SIG-M5 (cell line): ENCODE results near the gene TNFRSF12A.

Experiments
- DNase-seq: peaks from one replicate; lab custom pipeline; 2025; lab: John Stamatoyannopoulos, UW

The TNFRSF12A gene, protein sequence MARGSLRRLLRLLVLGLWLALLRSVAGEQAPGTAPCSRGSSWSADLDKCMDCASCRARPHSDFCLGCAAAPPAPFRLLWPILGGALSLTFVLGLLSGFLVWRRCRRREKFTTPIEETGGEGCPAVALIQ

DNA sequence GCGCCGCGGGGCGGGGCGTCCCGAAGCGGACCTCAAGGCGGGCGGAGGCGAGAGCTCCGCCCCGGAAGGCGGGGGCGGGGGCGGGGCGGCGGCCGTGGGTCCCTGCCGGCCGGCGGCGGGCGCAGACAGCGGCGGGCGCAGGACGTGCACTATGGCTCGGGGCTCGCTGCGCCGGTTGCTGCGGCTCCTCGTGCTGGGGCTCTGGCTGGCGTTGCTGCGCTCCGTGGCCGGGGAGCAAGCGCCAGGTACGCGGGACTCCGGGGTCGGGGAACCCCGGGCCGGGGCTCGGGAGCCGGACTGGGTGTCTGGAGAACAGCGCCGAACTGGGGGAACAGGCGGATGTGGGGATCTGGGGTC lies at the start of gene TNFRSF12A:
Gene TNFRSF12A, plus strand, starts transcription at position 122 of the 357 bp plus-strand sequence. Its CDS starts 30 bp downstream, at position 152.
- no peak for DNase-seq

DNA sequence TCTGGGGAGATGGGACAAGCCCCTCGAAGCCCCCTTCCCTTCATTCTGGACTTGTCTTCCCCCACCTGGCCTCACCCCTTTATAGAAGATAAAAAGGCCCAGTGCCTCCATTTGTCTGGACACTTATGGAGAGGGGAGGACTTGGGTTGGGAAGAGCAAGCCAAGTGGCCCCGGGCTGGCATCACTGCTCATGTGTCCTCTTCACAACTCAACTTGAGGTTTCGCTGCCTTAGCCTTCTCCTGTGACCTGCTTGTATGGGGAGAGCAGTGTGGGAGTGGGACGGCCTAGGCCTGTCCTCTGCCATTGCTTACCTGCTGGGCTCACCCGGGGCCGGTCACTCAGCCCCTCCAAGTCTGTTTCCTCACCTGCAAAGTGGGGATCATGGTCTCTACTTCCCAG lies 49.6 kb upstream of the TNFRSF12A start:
- no peak for DNase-seq

DNA sequence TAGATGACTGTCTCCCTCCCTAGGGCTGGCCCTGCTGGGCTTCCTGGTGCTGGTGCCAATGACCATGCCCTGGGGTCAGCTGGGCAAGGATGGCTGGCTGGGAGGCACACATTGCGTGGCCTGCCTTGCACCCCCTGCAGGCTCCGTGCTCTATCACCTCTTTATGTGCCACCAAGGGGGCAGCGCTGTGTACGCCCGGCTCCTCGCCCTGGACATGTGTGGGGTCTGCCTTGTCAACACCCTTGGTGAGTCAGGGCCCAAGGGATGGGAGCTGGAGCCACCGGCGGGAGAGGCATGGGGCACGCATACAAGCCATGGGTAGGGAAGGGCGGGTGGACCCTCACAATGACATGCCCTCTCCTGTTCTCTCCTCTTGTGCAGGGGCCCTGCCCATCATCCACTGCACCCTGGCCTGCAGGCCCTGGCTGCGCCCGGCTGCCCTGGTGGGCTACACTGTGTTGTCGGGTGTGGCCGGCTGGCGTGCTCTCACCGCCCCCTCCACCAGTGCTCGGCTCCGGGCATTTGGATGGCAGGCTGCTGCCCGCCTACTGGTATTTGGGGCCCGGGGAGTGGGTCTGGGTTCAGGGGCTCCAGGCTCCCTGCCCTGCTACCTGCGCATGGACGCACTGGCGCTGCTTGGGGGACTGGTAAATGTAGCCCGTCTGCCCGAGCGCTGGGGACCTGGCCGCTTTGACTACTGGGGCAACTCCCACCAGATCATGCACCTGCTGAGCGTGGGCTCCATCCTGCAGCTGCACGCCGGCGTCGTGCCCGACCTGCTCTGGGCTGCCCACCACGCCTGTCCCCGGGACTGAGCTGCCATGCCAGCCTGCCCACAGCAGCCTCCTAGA lies 48.8 kb upstream of the TNFRSF12A start:
- DNase-seq: no peak

DNA sequence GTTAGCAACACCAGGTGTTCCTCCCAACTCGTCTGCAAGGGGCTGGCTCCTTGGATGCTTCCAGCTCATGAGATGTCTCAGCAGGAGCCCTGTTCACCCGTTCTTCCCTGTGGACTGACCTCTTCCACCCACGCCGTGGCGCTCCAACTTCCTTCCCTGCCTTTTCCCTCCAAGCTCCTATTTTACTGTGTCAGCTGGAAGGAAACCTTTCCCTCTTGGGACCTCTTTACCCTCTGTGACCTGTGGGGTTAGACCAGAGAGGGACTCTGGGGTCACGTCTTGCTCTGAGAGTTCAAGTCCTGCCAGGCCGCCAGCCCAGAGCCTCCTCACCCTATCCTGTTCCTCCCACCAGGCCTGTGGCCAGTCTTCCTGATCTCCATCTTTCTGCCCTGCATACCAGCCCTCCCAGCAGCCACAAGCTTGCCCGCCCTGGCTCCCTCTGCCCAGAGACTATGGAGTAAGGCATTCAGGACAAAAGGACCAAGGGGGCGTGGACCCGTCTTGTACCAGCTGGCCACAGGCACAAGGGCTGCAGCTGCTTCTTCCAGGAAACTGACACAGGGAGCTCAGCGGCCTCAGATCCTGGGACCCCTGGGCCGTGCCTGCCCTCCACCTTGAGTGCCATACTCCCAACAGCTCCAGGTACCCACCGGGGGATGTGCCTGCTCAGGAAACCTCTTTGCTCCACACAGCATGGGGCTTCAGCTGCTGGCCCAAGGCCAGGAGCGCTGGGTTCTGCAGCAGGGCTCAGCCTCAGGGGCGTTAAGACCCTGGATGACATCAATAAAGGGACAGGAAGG lies 48.0 kb upstream of the TNFRSF12A start:
- no peak for DNase-seq

DNA sequence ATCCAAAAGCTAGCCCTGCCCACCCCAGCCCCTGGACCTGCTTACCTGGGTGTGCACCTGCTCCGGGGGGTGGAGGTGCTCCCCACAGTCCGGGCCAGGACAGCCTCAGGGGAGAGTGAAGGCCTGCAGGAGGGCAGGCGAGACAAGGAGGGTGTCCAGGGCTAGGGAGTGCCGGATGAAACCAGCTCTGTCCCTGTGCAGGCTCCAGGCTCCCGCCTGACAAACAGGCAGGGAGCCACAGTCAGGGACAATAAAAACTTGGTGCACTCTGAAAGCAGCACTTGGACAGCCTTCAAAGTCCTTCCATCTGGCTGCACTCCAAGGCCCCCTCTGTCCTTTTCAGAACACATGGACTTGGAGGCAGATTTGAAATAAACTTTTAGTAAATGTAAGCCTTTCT lies 47.1 kb upstream of the TNFRSF12A start:
- DNase-seq: no peak

DNA sequence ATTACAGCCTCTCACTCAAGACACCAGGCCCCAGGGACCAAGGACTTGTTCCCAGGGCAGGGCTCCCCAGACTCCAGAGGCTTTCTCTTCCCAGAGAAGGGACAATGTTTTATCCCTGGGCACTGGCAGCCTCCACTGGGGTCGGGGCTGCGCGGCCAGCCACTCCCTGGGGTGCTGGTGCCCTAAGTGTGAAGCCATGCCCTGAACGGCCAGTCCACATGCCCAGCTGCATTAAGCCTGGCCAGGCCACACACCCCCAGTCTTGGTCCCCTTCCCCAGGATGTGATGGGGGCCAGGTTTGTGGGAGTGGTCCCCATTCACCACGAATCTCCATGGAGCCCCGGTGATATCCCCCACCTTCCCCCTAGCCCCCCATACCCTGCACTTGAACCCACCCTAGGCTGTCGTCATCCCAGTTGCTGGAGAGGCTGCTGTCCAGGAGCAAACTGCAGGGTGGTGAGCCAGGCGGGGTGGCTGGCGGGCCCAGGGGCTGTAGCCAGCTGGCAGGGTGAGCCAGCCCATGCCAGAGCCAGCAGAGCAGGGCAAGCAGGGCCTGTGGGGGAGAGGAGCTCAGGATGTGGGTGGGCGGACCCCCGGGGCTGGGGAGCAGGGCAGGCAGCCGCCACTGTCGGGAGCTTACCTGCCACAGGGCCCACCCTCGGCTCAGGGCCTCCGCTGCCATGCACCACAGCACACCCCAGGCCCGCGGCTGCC lies 46.4 kb upstream of the TNFRSF12A start:
- no peak for DNase-seq

DNA sequence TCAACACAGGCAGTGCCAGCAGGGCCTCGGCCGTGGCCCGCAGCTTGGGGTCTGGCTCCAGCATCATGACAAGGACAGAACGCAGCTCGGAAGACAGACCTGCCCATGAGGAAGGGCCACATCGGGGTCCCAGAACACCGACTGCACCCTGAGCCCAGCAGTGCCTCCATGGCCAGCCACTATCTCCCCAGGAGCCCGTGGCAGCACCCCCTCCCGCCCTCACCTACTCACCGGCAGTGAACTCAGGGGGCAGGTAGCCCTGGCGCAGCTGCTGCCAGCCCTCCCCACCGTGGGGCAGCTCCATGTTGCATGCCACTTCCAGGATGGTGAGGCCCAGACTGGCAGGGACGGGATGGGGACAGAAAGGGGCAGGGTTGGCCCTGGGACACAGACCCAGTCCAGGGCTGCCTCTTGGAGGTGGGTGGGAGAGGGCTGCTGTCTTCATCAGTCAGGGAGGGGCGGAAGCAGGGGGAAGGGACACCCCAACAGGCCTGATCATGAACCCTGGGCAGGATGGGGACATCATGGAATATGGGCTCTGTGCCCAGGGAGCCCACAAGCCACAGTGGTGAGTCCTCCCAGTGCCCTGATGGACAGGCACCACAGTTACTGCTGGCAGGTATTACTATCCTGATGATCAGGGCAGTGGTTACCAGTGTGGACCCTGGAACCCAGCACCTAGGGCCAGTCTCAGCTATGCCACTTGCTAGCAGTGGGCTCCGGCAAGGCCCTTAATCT lies 45.7 kb upstream of the TNFRSF12A start:
- no peak for DNase-seq

DNA sequence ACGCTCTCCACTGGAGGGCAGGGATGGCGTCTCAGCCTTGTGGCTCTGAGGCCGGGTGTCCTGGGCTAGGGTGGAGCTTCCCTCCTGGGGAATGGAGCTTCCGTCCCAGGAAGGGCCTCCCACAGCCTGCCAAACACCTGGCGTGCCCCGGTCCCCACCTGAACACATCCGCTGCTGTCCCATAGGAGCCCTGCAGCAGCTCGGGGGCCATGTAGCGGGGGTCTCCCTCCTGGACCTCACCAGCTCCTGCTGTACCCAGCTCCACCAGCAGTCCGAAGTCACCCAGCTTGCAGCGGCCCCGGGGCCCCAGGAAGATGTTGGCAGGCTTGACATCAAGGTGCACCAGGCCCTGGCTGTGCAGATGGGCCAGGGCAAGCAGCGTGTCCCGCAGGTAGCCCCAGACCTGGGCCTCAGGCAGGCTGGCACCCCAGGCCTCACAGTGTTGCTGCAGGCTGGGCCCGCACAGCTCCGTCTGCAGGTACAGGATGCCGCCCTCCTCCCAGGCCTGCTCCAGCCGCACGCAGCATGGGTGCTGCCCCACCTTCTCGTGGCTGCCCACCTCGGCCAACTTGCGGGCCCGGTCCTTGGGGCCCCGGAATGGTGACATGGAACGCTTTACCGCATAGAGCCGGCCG lies 44.9 kb upstream of the TNFRSF12A start:
- DNase-seq: no peak

DNA sequence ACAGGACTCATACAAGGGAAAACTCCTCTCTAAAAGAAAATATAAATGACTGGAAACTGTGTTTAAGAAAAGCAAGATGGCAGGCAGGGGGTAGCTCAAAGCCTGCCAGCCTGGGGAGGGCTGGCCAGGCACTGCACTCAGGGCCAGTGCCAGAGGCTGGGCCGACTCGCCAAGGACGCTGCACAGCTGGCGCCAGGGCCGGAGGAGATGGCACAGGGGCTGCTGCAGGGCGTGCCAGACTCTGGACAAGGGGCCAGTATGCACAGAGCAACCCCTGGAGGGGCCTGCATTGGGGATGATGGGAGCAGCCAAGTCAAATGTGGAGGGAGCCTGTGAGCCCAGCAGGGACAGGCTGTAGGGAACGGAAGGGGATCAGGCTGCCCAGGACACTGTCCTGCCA lies 44.0 kb upstream of the TNFRSF12A start:
- no peak for DNase-seq

DNA sequence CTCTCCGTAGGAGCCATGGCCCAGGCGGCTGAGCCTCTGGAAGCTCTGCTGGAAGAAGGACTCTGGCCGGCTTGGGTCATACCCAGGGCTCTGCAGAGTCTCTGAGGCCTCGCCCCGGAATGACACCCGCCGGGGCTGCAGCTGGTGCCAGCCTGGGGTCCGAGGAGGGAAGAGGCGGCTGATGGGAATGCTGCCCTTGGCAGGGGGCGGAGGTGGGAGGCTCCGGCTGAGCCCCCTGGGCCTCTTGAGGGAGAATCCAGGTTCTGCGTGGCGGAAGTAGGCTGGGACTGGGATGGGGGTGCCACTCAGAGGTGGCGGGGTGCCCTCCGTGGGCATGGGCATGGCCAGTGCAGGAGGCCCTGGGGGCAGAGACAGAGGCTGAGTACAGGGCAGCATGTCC lies 43.5 kb upstream of the TNFRSF12A start:
- DNase-seq: no peak

DNA sequence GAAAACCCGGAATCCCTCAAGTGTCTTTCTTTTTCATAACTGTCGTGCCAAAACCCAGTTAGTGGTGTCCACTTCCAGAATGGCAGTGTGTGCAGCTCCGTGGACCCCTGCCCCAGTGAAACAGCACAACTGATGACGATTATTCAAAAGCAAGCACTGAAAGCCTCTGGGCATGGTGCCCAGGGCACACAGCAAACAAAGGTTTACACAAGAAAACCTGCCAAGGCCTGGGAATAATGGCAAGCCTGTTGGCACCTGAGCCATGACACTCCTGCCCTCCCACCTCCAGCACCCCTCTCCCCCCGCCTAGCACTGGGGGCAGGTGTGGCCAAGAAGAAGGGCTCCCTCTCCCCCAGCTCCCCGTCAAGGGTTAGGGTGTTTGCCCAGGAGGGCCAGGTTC lies 42.7 kb upstream of the TNFRSF12A start:
- DNase-seq: no peak

DNA sequence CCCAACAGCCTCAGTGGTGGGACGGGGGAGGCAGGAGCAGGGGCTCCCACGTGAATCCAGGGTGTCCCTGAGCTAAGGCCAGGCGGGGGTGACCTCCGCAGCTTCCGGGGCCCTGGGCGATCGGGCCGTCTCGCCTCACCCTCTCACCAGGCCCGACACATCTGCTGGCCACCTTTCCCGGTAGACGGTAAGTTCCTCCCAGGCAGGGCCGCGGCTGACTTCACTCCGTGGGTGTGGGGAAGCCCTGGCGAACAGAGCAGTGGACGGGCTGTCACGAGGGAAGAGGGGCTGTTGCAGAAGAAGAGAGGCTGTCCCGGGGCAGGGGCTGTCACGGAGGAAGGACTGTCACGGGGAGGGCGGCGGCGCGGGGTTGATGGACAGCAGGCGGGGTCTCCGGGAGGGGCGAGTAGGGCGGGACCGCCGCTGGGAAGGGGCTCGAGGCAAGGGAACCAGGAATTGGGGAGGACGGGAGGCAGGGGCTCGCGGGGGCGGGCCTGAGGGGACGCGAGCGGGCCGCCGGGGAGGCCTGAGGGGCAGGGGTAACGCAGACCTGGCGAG lies 40.4 kb upstream of the TNFRSF12A start:
- no peak for DNase-seq

DNA sequence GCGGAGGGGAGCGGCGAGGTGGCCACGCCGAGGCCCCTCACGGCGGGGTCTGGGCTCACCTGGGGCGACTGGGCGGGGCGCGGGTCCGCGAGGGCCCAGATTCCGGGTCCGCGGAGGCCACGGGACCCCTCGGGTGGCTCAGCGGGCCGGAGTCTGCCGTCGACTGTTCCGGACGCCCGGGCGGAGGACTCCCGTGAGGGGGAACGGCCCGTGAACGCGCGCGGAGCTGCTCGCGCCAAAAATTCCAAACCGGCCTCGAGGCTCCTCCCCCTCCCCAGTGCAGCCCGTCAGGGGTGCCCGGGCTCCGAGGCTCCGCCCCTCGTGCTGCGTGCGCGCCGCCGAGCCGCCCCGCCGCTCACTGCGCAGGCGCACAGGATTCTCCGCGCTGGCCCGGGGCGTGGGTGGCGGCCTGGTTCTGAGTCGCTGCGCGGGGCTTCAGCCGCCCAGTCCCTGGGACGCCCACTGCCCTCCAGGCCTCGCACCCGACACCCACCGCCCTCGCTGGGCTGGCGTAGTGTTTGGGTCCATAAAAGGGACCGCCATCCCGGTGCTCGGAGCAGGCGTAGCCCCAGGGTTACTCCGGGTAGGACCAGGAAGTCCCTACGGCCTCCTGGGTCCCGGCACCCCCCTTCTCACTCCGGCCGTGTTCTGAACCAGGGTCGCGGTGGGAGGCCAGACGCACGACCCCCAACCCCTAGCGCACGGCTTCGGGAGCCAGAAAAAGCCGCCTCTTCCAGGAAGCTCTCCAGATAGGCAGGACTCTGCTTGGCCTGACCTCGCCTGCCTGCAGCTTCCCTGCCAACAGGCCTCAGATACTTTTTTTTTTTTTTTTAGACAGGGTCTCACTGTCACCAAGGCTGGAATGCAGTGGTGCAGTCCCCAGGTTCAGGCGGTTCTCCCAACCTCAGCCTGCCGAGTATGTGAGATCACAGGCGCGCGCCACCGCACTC lies 39.7 kb upstream of the TNFRSF12A start, which contains the start of gene PKMYT1:
Gene PKMYT1, minus strand, starts transcription at position 220 of the 950 bp plus-strand sequence. CDS start 789 bp downstream, outside the sequence.
- DNase-seq: no peak

DNA sequence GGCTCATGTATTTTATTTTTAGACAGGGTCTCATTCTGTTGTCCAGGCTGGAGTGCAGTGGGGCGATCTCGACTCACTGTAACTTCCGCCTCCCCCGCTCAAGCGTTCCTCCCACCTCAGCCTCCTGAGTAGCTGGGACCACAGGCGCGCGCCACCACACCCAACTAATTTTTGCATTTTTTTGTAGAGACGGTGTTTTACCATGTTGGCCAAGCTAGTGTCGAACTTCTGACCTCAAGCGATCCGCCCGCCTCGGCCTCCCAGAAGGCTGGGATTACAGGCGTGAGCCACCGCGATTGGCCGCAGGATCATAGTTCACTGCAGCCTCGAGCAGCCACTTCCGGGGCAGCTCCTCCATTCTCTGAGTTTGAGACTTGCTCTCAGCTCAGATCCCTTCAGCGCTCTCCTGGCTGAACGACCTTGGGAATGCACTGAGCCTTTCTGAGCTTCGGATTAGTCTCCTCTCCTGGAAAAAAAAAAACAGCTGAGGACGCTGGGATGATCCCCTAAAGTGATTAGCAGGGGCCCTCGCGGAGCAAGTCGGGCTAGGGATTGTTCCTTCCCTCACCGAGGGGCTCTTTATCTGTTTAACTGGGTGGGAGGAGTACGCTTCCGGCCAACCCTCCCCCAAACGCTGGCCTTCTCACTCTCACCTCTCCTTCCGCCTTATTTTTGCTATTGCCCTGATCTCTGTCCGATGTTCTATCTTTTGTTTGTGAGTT lies 38.8 kb upstream of the TNFRSF12A start:
- DNase-seq: no peak

DNA sequence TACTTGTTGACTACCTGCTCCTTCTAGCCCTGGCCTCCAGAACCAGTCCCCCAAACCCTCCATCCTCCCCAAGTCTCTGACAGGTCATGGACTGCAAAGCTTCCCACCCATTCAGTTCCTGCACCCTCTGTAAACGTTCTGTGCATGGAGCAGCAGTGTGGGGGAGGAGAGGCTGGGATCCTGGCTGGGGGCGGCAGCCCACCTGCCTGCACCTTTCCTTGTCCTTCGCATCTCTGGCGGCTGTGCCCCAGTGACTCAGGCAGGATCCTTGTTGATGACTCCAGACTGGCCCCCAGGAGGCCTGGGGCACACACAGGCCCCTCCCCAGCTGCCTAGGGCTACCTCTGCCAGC lies 38.3 kb upstream of the TNFRSF12A start:
- no peak for DNase-seq

DNA sequence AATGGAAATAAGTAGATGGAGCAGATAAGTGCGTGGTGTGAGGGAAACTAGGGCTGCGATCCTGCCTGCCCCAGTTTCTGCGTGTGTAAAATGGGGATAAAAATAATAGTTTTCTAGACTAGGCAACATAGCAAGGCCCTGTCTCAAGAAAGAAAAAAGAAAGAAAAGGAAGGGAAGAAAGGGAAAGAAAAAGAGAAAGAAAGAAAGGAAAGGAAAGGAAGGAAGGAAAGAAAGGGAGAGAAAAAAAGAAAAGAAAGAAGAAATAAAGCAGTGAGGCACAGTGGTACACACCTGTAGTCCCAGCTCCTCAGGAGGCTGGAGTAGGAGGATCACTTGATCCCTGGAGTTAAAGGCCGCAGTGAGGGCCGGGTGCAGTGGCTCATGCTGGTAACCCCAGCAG lies 37.8 kb upstream of the TNFRSF12A start:
- DNase-seq: no peak

DNA sequence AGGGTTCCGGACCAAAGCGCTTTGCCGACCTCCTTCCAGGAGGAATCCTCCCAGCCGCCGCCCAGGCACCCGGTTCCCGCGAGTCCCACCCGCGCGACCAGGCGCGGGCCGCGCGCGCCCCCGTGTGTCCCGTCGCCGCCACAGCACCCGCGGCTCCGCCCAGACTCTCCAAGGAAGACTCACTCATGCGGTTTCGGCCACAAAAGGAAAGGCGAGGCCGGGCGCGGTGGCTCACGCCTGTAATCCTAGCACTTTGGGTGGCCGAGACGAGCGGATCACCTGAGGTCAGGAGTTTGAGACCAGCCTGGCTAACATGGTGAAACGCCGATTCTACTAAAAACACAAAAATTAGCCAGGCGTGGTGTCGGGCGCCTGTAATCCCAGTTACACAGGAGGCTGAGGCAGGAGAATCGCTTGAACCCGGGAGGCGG lies 36.4 kb upstream of the TNFRSF12A start:
- DNase-seq: no peak

DNA sequence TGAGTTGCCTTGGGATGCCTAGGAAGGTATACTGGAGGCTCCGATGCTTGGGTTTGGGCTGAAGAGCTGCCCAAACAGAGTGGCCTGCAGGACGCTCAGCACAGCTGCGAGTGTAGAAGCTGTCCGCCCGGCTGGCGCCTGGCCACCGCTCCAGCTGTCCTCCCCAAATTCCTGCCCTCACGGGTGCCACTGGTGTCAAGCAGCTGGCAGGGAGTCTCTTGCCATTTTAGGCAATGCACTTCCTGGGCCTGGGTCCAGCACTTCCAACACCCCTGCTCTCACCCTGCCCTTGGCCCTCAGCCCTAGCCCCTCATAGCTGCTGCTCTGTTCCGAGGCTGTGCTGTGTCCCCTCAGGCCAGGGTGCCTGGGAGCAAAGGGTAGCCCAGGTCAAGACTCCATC lies 34.7 kb upstream of the TNFRSF12A start:
- no peak for DNase-seq

DNA sequence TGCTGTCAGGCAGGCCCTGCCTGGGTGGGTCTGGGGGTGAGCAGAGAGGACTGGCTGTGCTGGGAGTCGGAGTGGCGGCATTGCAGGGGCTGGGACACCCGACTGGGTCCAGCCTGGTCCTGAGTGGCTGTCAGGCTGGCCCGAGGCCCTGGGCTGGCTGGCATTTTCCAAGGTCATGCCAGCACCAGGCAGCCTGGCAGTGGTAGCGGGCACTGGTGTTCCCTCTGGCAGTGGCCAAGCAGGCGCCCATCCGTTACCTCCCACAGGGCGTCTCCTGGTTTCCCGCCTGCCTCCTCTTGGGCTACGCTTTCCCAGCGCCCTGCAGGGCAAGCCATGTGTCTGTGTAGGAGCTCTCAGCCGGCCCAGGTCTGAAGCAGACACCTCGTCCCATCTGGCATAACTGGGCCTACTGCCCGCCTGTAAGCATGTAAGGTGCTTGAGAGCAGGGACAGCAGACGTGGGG lies 34.2 kb upstream of the TNFRSF12A start:
- DNase-seq: no peak
